HG03439 (cell line): ENCODE measurements around the gene MCF2L.
"Not testable (repeated sequence)": the region's sequence is repeated elsewhere in the genome, so short reads cannot be mapped to it uniquely, and the experiment has no call there.

Experiments used
- ATAC-seq: cut with Tn5 transposase; IDR thresholded peaks from one replicate; pipeline ENCODE4 v1.9.1; 2021; ENCODE audit warnings: mild to moderate bottlenecking, moderate library complexity; ENCODE audit not compliant: unreplicated experiment

Gene MCF2L

GRCh38 chr13:113045251-113046127, 76.5 kb downstream of the MCF2L start:
- ATAC-seq = no peak

- ATAC-seq = no peak
These were observed 77.3 kb downstream of the MCF2L start for GRCh38 chr13:113046128-113046882.

GRCh38 chr13:113046883-113047244, 77.8 kb downstream of the MCF2L start:
- no peak for ATAC-seq

- ATAC-seq = no peak
These were observed 78.6 kb downstream of the MCF2L start for GRCh38 chr13:113047587-113047986.

GRCh38 chr13:113048766-113049165, 79.8 kb downstream of the MCF2L start:
- ATAC-seq = no peak

GRCh38 chr13:113049521-113049941, 80.5 kb downstream of the MCF2L start:
- no peak for ATAC-seq

- no peak for ATAC-seq
These were observed 81.0 kb downstream of the MCF2L start for GRCh38 chr13:113049981-113050380.

GRCh38 chr13:113050734-113051431, 81.9 kb downstream of the MCF2L start:
- no peak for ATAC-seq

GRCh38 chr13:113051641-113052040, 82.6 kb downstream of the MCF2L start:
- no peak for ATAC-seq

GRCh38 chr13:113052206-113052605, 83.2 kb downstream of the MCF2L start:
- ATAC-seq = no peak

- ATAC-seq = no peak
These were observed 84.0 kb downstream of the MCF2L start for GRCh38 chr13:113052971-113053370.

GRCh38 chr13:113053376-113053775, 84.4 kb downstream of the MCF2L start:
- ATAC-seq = no peak

- ATAC-seq = no peak
These were observed 85.0 kb downstream of the MCF2L start for GRCh38 chr13:113053801-113054604.

- ATAC-seq = no peak
These were observed 88.1 kb downstream of the MCF2L start for GRCh38 chr13:113057084-113057483.

- ATAC-seq = not testable (repeated sequence)
These were observed 88.5 kb downstream of the MCF2L start for GRCh38 chr13:113057559-113057958.

GRCh38 chr13:113058129-113058987, 89.3 kb downstream of the MCF2L start:
- no peak for ATAC-seq

- ATAC-seq = no peak
These were observed 90.2 kb downstream of the MCF2L start for GRCh38 chr13:113058988-113059850.

GRCh38 chr13:113059891-113060290, 90.9 kb downstream of the MCF2L start:
- no peak for ATAC-seq
